GM13976 (cell line): Measurements from ENCODE around the gene TRHDE.
A peak's percentile ranks its signal among the peaks of the same experiment; 100 is the strongest.

Experiments used
- DNase-seq: peaks from one replicate; pipeline ENCODE4 v3.0.0; 2012; ENCODE audit warnings: low spot score
- in situ Hi-C: fragments of 300-500 bp; cut with MboI; formaldehyde crosslinking; loops from one replicate; pipeline ENCODE4 v1.12.0; 2022; ENCODE audit warnings: low sequenced_read_pairs, mixed read lengths, inconsistent platforms; ENCODE audit not compliant: unreplicated experiment
- TF ChIP-seq, protein P1 (sequence below): IDR thresholded peaks from 2 replicates; pipeline ENCODE4 v1.5.1; 2012; ENCODE audit warnings: borderline replicate concordance, mild to moderate bottlenecking; ENCODE audit not compliant: insufficient read depth; ENCODE audit errors: extremely low read depth, missing control alignments, control extremely low read depth

TRHDE gene

DNA sequence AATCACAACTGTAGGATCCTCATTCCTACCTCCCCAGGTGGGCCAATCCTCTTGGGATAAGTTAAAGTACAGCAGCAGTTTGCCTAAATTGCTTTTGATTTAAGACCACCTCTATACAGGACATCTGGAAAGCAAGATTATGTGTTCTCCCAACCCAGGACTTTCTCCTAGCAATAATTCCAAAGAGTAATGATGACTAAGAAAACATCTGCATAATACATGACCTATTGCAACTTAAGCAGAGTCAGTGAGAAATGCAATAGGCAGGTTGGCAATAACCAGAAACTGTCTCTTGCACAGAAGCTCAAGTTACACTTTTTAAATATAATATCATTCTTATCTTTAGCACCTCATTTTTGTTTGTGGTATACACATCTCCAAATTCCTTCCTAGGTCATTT, 275.4 kb downstream of the TRHDE start:
- in situ Hi-C loops, result no loop called here
- DNase-seq, result no peak
- TF ChIP-seq, protein P1, sequence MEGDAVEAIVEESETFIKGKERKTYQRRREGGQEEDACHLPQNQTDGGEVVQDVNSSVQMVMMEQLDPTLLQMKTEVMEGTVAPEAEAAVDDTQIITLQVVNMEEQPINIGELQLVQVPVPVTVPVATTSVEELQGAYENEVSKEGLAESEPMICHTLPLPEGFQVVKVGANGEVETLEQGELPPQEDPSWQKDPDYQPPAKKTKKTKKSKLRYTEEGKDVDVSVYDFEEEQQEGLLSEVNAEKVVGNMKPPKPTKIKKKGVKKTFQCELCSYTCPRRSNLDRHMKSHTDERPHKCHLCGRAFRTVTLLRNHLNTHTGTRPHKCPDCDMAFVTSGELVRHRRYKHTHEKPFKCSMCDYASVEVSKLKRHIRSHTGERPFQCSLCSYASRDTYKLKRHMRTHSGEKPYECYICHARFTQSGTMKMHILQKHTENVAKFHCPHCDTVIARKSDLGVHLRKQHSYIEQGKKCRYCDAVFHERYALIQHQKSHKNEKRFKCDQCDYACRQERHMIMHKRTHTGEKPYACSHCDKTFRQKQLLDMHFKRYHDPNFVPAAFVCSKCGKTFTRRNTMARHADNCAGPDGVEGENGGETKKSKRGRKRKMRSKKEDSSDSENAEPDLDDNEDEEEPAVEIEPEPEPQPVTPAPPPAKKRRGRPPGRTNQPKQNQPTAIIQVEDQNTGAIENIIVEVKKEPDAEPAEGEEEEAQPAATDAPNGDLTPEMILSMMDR, result no peak

DNA sequence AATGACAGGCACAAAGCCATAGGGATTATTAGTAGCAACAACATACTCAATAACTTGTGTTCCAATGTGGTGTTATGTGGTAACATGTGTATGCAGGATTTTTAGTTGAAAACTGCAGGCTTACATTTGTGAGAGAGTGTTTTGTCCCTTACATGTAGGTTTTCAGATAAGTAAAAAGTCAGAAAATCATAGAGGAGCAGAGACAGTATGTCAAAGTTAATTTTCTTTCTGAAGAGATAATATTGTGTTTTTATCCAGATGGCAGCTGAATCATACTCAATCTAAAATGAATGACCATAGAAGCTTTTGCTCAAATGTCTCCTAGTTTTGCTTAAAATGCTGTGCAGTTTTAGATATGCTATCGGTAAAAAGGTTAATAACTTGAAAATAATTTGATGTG, 277.0 kb downstream of the TRHDE start:
- TF ChIP-seq, protein P1, result no peak
- in situ Hi-C loops, result no loop called here
- no peak for DNase-seq

DNA sequence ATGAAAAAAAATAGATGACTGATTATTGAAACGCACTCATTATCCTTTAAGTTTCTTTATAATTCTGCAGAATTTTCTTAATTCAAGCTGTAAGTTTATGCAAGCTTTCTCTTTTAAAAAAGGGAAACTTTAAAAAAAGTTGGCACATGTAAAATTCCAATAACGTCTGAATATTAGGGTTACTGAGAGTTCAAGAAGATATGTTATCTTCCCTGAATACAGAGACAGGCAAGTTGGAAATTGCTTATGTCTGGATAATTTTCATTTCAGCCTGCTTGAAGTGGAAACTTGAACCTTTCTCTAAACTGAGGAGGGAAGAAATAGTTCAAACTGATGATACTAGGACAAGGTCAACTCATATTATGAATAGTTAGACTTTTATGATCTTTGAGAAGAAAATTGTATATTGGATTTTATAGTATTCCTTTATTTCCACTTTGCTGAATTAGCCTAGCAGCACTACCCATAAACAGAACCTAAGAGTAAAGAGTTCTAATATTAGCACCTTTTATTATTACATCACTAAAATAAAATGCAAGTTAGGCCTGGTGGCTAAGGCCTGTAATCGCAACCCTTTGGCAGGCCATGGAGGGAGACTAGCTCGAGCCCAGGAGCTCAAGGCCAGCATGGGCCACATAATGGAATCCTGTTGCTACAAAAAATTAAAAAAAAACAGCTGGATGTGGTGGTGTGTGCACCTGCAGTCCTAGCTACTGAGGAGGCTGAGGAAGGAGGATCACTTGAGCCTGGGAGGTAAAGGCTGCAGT, 288.0 kb downstream of the TRHDE start:
- in situ Hi-C loops, result no loop called here
- no peak for DNase-seq
- TF ChIP-seq, protein P1, result no peak

DNA sequence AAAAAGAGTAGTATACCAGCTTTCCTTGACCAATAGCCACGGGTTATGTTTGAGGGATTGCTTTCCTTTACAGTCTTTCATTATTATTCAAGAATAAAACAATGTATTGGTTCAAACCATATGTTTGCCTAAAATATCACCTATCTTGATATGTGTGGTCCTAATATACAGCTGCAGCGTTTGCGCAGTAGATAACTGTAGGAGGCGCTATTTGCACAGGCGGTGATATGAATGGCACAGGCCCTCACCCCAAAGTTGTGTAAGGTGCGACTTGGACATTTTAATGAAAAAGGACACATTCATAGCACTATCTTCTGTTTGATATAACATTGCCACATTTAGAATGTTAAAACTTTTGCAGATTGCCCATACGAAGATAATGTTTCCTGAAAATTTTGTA, 298.4 kb downstream of the TRHDE start:
- DNase-seq, result no peak
- in situ Hi-C loops, result no loop called here
- TF ChIP-seq, protein P1, result peak; percentile 55

DNA sequence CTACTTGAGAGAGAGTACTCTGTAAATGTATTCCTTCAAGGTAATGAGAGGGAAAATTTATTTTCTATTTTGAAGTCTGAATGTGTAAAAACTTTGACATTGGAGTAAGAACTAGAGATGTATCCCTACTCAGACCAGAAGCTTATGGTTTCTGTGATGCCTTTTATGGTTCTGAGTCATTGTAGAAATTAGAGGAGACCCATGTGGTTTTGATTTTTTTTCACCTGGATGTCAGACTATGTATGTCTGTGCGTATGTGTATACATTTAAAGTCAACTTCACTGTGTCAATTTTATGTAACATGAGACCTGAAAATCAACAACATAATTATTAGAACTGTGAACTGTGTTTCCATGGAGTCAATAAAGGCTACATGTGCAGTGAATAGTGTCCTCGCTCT, 302.0 kb downstream of the TRHDE start:
- TF ChIP-seq, protein P1, result no peak
- in situ Hi-C loops, result no loop called here
- no peak for DNase-seq

DNA sequence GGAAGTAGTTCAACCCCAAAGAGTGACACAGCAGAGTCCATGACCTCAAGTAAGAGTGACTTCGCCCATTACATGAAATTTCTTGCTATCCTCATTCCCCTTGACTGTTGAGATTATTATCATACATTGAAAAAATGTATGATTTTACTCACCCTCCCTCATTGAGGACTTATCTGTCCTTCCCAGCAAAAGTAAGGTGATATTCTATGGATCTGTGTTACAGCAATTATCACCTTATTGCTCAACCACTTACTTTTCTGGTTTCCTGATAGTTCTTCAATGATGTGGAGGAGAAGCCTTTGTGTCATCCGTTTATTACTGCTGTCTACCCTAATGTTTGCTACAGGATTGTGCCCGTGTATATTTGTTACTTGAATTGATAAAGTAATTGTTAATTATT, 306.2 kb downstream of the TRHDE start:
- TF ChIP-seq, protein P1, result no peak
- in situ Hi-C loops, result no loop called here
- DNase-seq, result no peak
